NT2/D1 (cell line): Measurements from ENCODE around the gene ABHD17C.

Source experiments
- SUZ12 ChIP-seq: IDR thresholded peaks from 2 replicates; pipeline ENCODE4 v1.6.1; 2011; ENCODE audit not compliant: insufficient read length, insufficient read depth; ENCODE audit errors: extremely low read depth
- YY1 ChIP-seq: IDR thresholded peaks from 2 replicates; pipeline ENCODE4 v1.6.1; 2011; ENCODE audit not compliant: insufficient read length, insufficient read depth
- ZNF274 ChIP-seq: IDR thresholded peaks from 2 replicates; pipeline ENCODE4 v1.6.1; 2011; ENCODE audit warnings: mild to moderate bottlenecking, low read depth, low read length

DNA sequence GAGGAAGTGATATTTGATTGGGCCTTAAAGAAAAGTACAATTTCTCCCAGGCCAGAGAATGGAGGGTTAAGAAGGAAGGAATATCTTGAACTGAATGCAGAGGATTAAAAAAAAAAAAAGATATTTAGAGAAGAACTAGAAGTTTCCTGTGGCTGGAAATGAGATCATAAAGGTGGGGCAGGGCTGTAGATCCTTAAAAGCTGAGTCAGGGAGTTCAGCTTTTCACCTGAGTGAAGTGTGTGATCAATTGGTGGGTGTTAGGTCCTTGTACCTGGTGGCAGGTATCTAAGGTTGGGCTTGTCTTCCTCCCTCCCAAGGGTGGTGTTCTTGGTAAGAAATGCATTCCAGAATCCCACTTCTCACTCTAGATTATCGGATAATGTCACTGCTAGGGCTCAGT lies 95.9 kb downstream of the ABHD17C start:
- no peak for TF ChIP-seq YY1
- no peak for TF ChIP-seq SUZ12
- TF ChIP-seq ZNF274: no peak
